ENCODE measurements around the gene ETV5.
"Not testable (repeated sequence)": the region's sequence is repeated elsewhere in the genome, so short reads cannot be mapped to it uniquely, and the experiment has no call there.

ETV5 gene

DNA sequence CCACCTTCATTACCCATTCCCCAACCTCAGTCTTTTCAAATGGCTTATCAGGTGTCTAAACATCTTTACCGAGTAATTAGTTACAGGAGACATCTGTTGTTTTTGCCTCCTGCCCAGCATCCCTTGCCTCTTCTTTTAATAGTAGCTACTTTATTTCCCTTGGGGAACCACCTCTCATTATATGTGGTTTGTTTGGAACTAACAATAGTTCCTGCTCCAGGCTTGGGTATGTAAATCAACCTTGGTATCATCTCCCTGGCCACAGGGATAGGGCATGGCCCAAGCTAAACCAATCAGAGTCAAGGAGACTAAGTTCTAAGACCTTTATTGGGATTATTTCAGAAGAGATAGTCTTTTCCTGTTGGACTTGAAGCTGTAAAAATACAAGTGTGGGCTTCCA, 76.6 kb downstream of the ETV5 start:
- no peak overlapping the region for H3K4me3 ChIP-seq (ENCODE audit: low read depth, low read length)
- TF ChIP-seq, protein P1, sequence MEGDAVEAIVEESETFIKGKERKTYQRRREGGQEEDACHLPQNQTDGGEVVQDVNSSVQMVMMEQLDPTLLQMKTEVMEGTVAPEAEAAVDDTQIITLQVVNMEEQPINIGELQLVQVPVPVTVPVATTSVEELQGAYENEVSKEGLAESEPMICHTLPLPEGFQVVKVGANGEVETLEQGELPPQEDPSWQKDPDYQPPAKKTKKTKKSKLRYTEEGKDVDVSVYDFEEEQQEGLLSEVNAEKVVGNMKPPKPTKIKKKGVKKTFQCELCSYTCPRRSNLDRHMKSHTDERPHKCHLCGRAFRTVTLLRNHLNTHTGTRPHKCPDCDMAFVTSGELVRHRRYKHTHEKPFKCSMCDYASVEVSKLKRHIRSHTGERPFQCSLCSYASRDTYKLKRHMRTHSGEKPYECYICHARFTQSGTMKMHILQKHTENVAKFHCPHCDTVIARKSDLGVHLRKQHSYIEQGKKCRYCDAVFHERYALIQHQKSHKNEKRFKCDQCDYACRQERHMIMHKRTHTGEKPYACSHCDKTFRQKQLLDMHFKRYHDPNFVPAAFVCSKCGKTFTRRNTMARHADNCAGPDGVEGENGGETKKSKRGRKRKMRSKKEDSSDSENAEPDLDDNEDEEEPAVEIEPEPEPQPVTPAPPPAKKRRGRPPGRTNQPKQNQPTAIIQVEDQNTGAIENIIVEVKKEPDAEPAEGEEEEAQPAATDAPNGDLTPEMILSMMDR (IDR thresholded peaks at IDR 0.05; ENCODE audit: insufficient read depth, low read depth, low read length, missing control alignments), result no peak
- DNase-seq (ENCODE audit: low read depth), result no peak

DNA sequence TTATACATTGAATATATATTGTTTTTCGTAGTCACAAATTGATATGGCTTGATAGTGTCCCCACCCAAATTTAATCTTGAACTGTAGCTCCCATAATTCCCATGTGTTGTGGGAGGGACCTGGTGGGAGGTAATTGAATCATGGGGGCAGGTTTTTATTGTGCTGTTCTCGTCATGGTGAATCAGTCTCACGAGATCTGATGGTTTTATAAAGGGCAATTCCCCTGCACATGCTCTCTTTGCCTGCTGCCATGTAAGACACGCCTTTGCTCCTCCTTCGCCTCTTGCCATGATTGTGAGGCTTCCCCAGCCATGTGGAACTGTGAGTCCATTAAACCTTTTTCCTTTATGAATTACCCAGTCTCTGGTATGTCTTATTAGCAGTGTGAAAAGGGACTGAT, 82.9 kb downstream of the ETV5 start:
- H3K4me3 ChIP-seq (ENCODE audit: low read depth, low read length), result not testable (repeated sequence)

DNA sequence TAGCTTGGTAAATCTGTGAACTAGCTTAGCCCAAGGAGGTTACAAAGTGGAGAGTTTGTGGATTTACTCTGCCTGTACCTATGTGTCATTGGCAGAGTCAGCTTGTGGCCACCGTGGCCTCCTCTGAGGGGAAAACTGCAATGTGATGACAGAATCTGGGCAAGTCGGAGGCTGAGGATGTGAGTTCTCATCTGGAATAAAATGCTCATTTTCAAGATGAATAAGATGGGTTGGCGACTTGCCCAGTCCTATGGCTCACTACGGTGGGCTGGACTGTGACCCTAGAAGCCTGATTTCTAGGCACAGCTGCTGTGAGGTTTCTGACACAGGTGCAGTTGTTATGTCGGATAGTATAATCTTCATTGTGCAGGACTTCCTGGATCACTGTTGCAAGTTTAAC, 83.7 kb downstream of the ETV5 start:
- peak; percentile 4 for DNase-seq (ENCODE audit: low read depth)
- TF ChIP-seq, protein P1 (IDR thresholded peaks at IDR 0.05; ENCODE audit: insufficient read depth, low read depth, low read length, missing control alignments), result no peak
- no peak overlapping the region for H3K4me3 ChIP-seq (ENCODE audit: low read depth, low read length)

More for the DNA sequence above, 82.9 kb downstream of the ETV5 start:
- DNase-seq (ENCODE audit: low read depth), result not testable (repeated sequence)

DNA sequence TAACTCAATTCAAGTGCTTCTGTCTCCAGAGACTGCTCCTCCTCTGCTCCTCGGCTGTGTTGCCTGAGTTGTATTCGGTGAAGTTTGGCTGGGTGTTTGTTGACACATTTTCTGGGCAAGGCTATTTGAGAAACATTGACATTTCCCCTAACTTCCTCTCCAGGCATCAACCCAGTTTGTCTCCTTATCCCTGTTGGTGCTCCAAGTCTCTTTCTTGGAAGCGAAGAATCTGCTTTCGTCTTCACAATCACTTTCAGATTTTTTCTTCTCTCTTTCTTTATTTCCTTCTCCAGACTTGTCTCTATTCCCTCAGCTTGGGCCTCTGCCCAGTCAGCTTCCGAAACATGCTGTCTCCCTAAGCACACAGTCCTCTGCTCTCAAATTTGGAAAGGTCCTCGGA, 84.7 kb downstream of the ETV5 start:
- H3K4me3 ChIP-seq (ENCODE audit: low read depth, low read length), result no peak overlapping the region
- DNase-seq (ENCODE audit: low read depth), result no peak
- TF ChIP-seq, protein P1 (IDR thresholded peaks at IDR 0.05; ENCODE audit: insufficient read depth, low read depth, low read length, missing control alignments), result no peak

DNA sequence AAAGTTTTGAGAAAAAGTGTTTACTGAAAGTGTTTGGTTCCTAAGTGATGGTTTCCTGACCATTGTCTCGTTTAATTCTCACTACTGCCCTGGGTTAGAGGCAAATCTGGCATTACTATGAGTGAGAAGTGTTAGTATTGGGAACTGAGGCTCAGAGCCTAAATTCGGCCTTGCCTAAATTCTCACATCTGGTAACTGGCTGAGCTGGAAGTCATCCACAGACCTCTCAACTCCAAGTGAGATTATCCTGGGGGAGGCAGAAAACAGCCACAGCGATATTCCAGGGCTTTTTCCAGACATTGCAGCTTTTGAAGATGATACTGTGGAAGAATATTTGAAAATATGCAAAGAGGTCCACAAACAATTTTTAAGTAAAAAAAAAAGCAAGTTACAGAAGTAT, 86.0 kb downstream of the ETV5 start:
- DNase-seq (ENCODE audit: low read depth), result no peak
- no peak overlapping the region for H3K4me3 ChIP-seq (ENCODE audit: low read depth, low read length)
- TF ChIP-seq, protein P1 (IDR thresholded peaks at IDR 0.05; ENCODE audit: insufficient read depth, low read depth, low read length, missing control alignments), result no peak

DNA sequence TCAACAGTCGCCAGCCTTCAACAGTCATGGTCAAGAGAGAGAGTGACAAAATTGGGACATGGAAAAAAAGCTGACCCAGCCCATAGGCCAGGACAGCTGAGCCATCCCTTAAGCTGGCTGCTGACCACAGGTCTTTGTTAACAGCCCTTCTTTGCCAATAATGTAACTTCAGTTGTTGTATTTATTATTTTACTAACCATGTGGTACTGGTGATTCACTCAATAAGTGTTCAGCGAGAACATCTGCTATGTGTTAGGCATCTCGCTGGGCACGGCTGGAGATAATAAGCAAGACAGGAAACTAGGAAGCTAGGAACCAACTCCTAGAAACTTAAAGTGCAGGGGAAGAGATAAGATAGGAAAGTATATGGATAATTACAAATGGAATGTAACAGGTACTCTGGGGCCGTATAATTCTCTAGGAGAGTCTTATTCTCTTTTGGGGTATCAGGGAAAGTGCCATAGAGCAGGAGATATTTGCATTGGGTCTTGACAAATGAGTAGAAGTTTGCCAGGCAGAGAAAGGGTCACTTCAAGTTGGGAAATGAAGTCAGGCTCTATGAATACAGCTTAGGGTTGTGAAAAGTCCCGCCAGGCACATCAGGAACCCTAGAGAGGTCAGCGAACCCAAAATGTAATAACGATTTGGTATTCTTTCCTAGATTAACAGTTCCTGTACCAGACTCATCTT, 87.1 kb downstream of the ETV5 start:
- H3K4me3 ChIP-seq (ENCODE audit: low read depth, low read length), result no peak overlapping the region
- no peak for DNase-seq (ENCODE audit: low read depth)
- TF ChIP-seq, protein P1 (IDR thresholded peaks at IDR 0.05; ENCODE audit: insufficient read depth, low read depth, low read length, missing control alignments), result no peak

DNA sequence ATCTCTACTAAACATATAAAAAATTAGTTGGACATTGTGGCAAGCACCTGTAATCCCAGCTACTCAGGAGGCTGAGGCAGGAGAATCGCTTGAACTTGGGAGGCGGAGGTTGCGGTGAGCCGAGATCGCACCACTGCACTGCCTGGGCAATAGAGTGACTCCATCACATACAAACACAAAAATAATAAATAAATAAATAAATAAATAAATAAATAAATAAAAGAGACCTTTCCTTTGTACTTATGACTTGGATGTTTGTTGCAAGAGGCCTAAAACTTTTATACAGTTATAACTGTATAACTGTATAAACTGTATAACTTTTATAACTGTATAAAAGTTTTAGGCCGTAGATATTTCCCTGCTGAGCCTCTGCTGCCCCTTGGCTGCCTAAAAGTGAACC, 87.6 kb downstream of the ETV5 start:
- not testable (repeated sequence) for DNase-seq (ENCODE audit: low read depth); H3K4me3 ChIP-seq (ENCODE audit: low read depth, low read length)

DNA sequence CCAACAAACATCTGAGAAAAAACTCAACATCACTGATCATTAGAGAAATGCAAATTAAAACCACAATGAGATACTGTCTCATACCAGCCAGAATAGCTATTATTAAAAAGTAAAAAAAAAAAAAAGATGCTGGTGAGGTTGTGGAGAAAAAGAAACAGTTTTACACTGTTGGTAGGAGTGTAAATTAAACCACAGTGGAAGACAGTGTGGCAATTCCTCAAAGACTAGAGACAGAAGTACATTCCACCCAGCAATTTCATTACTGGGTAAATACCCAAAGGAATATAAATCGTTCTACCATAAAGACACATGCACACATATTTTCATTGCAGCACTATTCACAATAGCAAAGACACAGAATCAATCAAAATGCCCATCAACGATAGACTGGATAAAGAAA, 89.6 kb downstream of the ETV5 start:
- DNase-seq (ENCODE audit: low read depth); H3K4me3 ChIP-seq (ENCODE audit: low read depth, low read length): not testable (repeated sequence)
